ENCODE results near the gene RHOF.

The RHOF gene

DNA sequence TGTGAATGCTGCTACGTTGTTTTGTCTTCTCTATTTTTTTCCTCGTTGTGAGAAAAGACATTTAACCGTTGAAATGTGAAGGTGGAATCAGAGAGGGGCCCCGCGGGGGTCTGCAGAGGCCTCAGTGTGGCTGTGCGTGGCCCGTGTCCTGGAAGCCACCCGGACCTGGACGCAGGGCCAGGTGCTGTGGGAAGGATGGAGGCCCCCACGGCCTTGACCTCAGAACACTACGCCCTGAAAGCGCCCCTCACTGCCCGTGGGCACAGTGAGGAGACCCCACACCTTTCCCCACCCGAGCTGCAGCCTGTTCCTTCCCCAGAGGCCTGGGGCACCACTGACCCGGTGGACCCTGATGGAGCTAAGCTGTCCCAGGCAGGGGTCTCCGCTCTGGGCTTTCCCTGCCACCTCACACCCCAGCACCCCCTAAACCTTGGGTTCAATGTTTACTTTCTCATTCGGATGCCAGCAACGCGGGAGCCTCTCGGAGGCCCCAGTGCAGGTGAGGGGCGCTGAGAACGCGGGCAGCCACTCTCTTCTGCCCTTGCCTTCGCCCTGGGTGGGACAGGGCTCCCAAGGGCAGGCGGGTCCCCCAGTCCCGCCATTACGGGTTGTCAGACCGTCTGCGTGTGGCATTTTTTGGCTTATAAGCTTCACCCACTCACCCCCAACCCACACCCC is 37.2 kb upstream of the RHOF start:
- TF ChIP-seq, protein P1, sequence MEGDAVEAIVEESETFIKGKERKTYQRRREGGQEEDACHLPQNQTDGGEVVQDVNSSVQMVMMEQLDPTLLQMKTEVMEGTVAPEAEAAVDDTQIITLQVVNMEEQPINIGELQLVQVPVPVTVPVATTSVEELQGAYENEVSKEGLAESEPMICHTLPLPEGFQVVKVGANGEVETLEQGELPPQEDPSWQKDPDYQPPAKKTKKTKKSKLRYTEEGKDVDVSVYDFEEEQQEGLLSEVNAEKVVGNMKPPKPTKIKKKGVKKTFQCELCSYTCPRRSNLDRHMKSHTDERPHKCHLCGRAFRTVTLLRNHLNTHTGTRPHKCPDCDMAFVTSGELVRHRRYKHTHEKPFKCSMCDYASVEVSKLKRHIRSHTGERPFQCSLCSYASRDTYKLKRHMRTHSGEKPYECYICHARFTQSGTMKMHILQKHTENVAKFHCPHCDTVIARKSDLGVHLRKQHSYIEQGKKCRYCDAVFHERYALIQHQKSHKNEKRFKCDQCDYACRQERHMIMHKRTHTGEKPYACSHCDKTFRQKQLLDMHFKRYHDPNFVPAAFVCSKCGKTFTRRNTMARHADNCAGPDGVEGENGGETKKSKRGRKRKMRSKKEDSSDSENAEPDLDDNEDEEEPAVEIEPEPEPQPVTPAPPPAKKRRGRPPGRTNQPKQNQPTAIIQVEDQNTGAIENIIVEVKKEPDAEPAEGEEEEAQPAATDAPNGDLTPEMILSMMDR (IDR thresholded peaks at IDR 0.05; ENCODE audit: low read depth, low read length, missing control alignments), result no peak
- in situ Hi-C loops (cut with HindIII; ENCODE audit: low sequenced_read_pairs), result no loop called here
- H3K4me3 ChIP-seq (ENCODE audit: low read depth, low read length), result no peak overlapping the region
- no peak for DNase-seq (ENCODE audit: low read depth)

DNA sequence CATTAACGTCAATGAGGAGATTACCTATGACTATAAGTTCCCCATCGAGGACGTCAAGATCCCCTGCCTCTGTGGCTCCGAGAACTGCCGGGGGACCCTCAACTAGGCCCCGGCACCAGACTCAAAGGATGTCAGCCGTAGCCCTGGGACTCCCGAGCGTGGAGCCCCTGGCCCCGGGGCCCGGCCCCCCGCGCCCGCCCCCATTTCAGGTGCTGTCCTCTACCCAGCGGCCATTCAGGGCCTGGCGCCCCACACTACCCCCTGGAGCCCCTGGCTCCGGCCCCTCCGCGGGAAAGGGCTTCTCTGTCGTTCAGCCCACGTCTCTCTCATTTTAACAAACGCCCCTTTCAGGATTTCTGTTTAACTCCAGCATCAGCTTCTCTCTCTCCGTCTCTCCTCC is 36.6 kb upstream of the RHOF start:
- H3K4me3 ChIP-seq (ENCODE audit: low read depth, low read length), result no peak overlapping the region
- in situ Hi-C loops (cut with HindIII; ENCODE audit: low sequenced_read_pairs), result no loop called here
- TF ChIP-seq, protein P1 (IDR thresholded peaks at IDR 0.05; ENCODE audit: low read depth, low read length, missing control alignments), result no peak
- DNase-seq (ENCODE audit: low read depth), result no peak

GRCh38 chr12:121829250-121829918 is 35.9 kb upstream of the RHOF start:
- TF ChIP-seq, protein P1 (IDR thresholded peaks at IDR 0.05; ENCODE audit: low read depth, low read length, missing control alignments), result no peak
- H3K4me3 ChIP-seq (ENCODE audit: low read depth, low read length), result no peak overlapping the region
- no peak for DNase-seq (ENCODE audit: low read depth)
- in situ Hi-C loops (cut with HindIII; ENCODE audit: low sequenced_read_pairs), result no loop called here

DNA sequence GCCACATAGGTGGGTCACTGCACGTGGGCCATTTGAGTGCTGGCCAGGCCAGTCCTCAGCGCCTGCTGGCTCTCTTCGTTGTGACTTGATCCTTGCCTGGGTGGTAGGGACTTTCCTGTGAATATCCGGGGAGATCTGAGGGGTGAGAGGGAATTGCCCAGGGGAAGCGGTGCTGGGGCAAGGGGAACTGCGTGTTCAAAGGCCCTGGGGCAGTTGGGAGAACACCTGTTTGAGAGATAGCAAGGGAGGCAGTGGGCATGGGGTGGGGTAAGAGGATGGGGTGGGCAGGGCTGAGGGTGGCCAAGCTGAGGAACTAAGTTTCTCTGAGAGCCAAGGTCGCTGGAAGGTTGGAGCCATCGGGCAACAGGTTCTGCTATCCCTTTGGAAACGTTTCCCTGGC is 35.3 kb upstream of the RHOF start:
- TF ChIP-seq, protein P1 (IDR thresholded peaks at IDR 0.05; ENCODE audit: low read depth, low read length, missing control alignments), result no peak
- no peak for DNase-seq (ENCODE audit: low read depth)
- H3K4me3 ChIP-seq (ENCODE audit: low read depth, low read length), result no peak overlapping the region
- in situ Hi-C loops (cut with HindIII; ENCODE audit: low sequenced_read_pairs), result no loop called here

DNA sequence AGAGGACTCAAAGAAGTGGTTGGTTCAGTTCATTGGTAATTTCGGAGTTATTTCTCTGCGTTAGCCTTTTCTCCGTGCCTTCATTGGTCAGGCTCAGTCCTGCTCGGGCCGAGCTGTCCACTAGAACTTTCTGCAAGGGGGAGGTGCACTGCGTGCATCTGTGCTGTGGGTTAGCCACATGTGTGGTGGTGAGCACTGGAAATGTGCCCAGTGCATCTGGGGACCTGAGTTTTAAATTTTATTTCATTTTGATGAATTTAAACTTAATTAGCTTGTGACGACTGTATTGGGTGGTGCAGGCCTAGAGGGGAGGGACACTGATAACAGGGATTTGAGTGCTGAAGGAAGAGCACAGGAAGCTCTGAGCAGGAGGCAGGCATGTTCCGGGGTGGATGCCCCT is 34.8 kb upstream of the RHOF start:
- TF ChIP-seq, protein P1 (IDR thresholded peaks at IDR 0.05; ENCODE audit: low read depth, low read length, missing control alignments), result no peak
- DNase-seq (ENCODE audit: low read depth), result no peak
- in situ Hi-C loops (cut with HindIII; ENCODE audit: low sequenced_read_pairs), result no loop called here

DNA sequence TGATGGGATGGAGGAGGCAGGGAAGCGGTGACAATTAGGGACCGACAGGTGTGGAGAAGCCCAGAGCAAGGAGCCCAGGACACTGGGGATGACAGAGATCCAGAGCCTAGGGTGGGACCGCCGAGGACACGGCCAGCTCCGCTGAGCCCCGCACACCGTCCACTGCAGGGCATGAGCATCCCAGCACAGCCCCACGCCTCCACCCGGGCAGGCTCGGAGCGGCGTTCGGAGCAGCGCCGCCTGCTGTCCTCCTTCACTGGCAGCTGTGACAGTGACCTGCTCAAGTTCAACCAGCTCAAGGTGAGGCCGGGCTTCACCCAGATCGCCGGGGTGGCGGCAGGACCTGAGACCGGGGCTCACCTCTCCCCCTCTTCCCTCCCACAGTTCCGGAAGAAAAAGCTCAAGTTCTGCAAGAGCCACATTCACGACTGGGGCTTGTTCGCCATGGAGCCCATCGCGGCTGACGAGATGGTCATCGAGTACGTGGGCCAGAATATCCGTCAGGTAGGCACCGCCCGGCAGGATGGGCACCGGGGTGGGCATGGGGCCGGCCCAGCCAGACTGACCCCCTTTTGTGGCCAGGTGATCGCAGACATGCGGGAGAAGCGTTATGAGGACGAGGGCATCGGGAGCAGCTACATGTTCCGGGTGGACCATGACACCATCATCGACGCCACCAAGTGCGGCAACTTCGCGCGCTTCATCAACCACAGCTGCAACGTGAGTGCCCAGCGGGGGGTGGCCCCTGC is 34.0 kb upstream of the RHOF start:
- DNase-seq (ENCODE audit: low read depth), result no peak
- TF ChIP-seq, protein P1 (IDR thresholded peaks at IDR 0.05; ENCODE audit: low read depth, low read length, missing control alignments), result no peak
- in situ Hi-C loops (cut with HindIII; ENCODE audit: low sequenced_read_pairs), result no loop called here
- no peak overlapping the region for H3K4me3 ChIP-seq (ENCODE audit: low read depth, low read length)

More for the DNA sequence above, 34.8 kb upstream of the RHOF start:
- H3K4me3 ChIP-seq (ENCODE audit: low read depth, low read length), result no peak overlapping the region
